RKO (cell line): ENCODE results near the gene FKBP6.
A peak's percentile ranks its signal among the peaks of the same experiment; 100 is the strongest.
"Not testable (repeated sequence)": the region's sequence is repeated elsewhere in the genome, so short reads cannot be mapped to it uniquely, and the experiment has no call there.

Experiments
- DNase-seq: peaks from one replicate; pipeline ENCODE4 v3.0.0-alpha.2; 2016; ENCODE audit warnings: low spot score

The FKBP6 gene

DNA sequence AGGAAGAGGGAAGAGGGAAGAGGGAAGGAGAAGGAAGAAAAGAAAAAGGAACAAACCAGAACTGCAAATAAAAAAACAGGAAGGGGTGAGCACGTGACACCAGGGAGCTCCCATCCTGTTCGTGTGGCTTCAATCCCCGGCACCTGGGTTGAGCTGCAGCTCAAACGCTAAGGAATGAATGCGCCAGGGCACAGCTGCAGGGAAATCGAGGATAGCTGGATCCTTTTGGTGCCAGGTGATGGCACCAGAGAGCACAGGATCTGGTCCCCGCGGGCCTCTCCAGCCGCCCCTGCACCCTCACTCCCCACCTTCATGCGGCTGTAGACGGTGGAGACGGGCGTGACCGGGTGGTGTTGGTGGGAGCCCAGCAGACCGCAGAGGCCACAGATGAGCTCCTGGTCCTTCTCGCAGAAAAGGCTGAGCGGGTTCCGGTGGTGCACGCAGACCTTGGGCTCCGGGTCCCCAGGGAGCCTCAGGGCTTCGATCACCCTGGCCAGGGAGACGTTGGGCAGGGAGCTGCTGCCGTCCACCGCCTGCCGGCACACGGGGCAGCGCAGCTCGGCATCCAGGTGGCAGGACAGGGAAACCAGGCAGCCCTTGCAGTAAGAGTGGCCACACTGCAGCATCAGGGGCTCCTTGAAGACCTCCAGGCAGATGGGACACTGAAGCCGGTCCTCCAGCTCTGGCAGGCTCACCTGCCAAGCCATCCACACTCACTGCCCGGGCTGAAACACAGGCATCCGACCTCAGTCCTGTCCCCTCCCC is 3.7 kb upstream of the FKBP6 start:
- DNase-seq, result peak; percentile 46

DNA sequence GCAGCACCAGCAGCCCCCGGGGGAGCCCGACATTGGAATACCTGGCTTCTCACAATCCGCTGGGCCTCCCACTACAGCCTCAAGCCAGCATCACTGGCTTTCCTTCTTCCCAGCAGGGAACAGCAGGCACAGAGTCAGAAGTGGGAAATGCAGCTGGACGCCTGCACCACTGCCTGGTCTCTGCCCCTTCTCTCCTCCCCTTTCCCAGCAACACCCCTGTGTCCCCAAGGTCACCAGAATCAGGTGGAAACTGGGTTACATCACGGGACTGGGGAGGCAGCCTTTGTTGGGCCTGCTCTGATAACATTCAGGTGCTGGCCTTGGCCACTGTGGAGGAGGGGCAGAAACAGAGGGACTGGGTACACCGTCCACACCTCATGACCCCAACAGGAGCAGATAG is 2.5 kb upstream of the FKBP6 start:
- not testable (repeated sequence) for DNase-seq

GRCh38 chr7:73327449-73327848 is 512 bp upstream of the FKBP6 start:
- not testable (repeated sequence) for DNase-seq

DNA sequence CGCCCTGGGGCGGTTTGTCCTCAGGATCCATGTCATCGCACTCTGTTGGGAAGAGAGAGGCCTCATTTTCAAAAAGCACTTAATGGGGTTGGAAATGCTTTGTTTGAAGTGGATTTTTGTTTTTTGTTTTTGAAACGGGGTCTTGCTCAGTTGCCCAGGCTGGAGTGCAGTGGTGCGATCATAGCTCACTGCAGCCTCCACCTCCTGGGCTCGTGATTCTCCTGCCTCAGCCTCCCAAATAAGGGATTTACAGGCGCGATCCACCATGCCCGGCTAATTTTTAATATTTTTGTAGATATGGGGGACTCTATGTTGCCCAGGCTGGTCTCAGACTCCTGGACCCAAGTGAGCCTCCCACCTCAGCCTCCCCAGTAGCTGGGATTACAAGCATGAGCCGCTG is 735 bp downstream of the FKBP6 start:
- DNase-seq, result no peak

GRCh38 chr7:73329861-73330581 is 2.1 kb downstream of the FKBP6 start:
- no peak for DNase-seq

GRCh38 chr7:73330772-73331171 is 2.8 kb downstream of the FKBP6 start:
- no peak for DNase-seq

- DNase-seq, result no peak
Measured at GRCh38 chr7:73332447-73332846, 4.5 kb downstream of the FKBP6 start.

DNA sequence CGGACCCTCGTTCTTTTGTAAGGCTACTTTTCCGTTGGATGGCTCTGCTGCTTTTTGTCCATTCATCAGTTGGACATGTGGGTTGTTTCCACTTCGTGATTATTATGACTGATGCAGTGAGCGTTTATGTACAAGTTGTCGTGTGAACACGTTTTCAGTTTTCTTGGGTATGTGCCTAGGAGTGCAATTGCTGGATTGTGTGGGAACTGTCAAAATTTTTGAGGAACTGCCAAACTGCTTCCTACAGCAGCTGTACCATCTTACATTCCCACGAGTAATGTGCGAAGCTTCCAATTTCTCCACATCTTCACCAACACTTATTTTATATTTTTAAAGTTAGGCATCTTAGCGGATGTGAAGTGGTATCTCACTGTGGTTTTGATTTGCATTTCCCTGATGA is 10.4 kb downstream of the FKBP6 start:
- no peak for DNase-seq

GRCh38 chr7:73340514-73340913 is 12.6 kb downstream of the FKBP6 start:
- DNase-seq, result no peak

DNA sequence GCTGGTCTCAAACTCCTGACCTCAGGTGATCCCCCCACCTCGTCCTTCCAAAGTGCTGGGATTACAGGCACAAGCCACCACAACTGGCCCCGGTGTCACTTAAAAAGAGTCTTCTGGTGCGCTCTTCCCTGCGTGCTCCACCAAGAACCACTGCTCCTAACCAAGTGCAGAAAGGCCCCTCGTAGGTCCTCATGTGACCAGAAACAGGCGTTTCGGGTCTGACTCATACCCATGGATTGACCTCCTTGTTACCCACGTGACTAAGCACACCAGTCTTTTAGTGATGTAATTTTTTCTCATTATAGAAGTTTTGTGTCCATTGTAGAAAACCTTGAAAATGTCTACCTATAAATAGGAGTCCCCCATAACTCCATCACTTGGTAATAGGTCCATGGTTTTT is 13.9 kb downstream of the FKBP6 start:
- DNase-seq, result peak; percentile 70

DNA sequence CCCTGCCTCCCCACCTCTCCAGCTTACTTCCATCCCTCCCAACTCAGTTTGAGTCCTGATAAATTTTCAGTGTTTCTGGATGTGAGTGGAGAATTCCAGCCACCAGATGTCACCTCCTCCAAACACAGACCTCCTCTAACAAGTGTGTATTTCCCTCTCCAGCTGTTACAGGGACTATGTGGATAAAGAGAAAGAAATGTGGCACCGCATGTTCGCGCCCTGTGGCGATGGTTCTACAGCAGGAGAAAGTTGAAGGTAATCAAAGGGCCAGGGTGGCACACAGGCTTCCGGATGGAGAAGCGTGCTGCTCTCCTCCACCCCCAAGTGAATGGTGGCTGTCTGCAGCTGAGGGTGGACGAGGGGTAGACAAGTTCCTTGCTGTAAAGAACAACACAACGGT is 14.7 kb downstream of the FKBP6 start:
- DNase-seq, result peak; percentile 12

DNA sequence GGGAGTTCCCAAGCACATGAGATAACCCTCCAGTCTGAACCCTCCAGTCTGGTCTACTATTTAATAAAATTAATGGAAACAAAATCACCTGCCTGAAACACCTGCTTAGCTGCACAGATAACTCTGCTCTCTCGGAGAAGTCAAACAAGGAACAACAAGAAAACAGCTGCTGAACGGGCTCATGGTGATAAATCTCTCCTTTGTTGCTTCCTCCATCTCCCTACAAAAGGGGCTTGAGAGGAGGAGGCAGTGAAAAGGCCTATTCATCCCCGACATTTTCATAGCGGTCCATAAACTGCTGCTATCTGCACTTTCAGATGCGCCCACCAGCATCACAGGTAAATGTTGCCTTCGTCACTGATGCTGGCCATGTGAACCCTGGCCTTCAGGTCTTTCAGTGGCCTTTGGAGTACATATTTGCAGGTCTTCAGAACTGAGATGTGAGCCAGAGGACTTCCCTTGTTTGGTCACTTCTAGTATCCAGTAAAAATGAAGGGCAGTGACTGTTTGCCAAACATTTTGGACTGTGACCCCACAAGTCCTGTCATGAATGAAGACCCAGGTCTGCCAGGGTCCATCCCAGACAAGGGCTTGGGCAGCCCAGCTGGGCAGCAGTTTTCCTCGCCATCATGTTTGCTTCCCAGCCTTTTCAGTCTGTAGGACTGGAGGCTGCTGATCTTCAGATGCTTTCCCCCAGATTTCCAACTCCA is 15.9 kb downstream of the FKBP6 start:
- DNase-seq, result no peak

GRCh38 chr7:73345538-73345937 is 17.6 kb downstream of the FKBP6 start:
- no peak for DNase-seq

GRCh38 chr7:73345951-73346350 is 18.0 kb downstream of the FKBP6 start:
- DNase-seq, result no peak

DNA sequence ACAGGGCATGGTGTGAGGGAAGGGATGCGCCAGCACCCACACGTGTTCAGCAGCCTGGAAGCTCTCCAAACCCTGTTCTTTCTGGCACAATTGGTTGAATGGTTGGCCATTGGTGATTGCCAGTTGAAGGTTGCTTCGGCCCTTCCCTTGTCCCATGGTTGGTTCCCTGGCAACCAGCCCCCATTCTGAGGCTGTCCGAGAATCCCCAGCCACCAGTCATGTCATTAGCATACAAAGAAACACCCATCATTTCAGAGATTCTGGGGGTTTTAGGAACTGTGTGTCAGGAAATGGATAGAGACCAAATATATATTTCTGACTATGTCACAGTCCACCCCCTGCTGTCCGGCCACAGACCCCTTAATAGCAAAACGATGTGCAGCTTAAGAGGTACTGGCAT is 21.8 kb downstream of the FKBP6 start:
- DNase-seq, result no peak

- no peak for DNase-seq
Measured at GRCh38 chr7:73350306-73351068, 22.5 kb downstream of the FKBP6 start.

- DNase-seq, result no peak
Measured at GRCh38 chr7:73351447-73352167, 23.6 kb downstream of the FKBP6 start.

DNA sequence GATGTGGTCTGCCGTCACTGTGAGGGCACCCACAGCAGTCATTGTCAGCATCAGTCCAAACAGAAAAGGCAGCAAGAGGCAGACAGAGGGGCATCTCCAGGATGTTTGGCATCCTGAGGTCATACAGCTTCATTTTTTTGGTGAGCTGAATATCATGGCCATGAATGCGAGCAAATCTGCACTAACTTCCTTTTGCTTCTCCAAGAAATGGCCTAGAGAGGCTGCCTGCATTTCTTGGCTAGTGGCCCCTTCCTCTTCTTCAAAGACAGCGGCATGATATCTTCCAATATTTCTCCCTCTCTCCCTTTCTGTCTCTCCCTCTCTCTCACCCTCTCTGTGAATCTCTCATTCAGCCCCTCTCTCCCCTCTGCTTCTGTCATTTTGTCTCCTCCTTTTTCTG is 24.8 kb downstream of the FKBP6 start:
- no peak for DNase-seq

DNA sequence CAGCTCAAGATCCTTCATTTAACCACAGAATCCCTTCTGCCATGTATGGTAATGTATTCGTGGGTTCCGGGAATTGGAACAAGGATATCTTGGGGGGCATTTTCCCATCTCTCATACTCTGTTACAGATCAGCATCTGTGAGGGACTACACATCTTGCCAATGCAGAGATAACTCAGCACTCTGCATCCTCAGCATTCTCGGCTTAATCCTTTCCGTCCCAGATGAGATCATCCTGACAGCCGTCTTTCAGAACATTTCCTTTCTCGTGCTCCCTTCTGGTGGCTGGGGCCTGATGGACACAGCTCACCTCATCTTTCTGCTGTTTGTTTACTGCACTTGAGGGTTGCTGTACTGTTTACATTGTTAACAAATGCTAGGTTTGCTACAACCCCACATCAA is 25.3 kb downstream of the FKBP6 start:
- no peak for DNase-seq

- no peak for DNase-seq
Measured at GRCh38 chr7:73354196-73354595, 26.2 kb downstream of the FKBP6 start.

GRCh38 chr7:73354821-73355220 is 26.9 kb downstream of the FKBP6 start:
- no peak for DNase-seq

DNA sequence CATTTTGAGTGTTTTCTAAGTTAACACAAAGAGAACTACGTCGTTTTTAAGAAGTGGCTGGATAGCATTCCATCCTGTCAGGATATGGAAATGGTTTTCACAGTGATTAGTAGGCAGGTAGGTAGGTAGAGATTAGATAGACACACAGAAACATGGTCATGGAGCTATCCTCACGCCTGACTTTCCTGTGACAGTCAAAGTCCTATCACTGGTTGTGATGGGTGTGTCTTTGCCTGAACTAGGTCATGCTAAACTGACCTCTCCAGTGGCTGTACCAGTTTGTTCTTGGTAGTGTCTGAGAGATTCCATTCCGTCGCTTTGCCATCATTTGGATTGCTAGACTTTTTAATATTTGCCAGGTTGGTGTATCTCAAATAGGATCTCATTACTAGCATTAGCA is 28.2 kb downstream of the FKBP6 start:
- DNase-seq, result no peak
